Osteoblast (primary cell): Measurements from ENCODE around the gene C1QTNF2. TPM values are rescaled to one million over a fixed set of nuclear protein-coding genes. Genes with fewer than 3 reads are reported as not detected.

ENCODE experiments used
- DNase-seq: peaks from one replicate; pipeline ENCODE4 v3.0.0; 2011; ENCODE audit warnings: low spot score, mixed read lengths; ENCODE audit not compliant: insufficient read length; ENCODE audit errors: missing footprints
- H2AFZ ChIP-seq: 2 replicates; pipeline ENCODE4 v1.6.0; 2011; ENCODE audit warnings: mild to moderate bottlenecking, low read length
- H3K27ac ChIP-seq: 2 replicates; pipeline ENCODE4 v1.5.1; 2011; ENCODE audit warnings: mild to moderate bottlenecking, low read depth, low read length, moderate library complexity
- H3K27me3 ChIP-seq: 2 replicates; pipeline ENCODE4 v1.6.0; 2012; ENCODE audit warnings: mild to moderate bottlenecking, control low read depth, inconsistent platforms, low read length, moderate library complexity; ENCODE audit not compliant: insufficient read depth
- H3K36me3 ChIP-seq: 2 replicates; pipeline ENCODE4 v1.5.1; 2011; ENCODE audit warnings: mild to moderate bottlenecking, low read length, control low read depth, moderate library complexity; ENCODE audit not compliant: insufficient read depth
- H3K4me1 ChIP-seq: 2 replicates; pipeline ENCODE4 v1.5.1; 2011; ENCODE audit warnings: mild to moderate bottlenecking, low read length, control low read depth, moderate library complexity; ENCODE audit not compliant: insufficient read depth
- H3K4me2 ChIP-seq: 2 replicates; pipeline ENCODE4 v1.6.0; 2011; ENCODE audit warnings: mild to moderate bottlenecking, low read length; ENCODE audit not compliant: insufficient read depth
- H3K4me3 ChIP-seq: fragments of 200-600 bp; sonication (generic); 3 replicates; pipeline ENCODE4 v1.5.1; 2012; ENCODE audit warnings: mild to moderate bottlenecking, low read length, inconsistent platforms; ENCODE audit not compliant: insufficient read depth
- H3K79me2 ChIP-seq: 2 replicates; pipeline ENCODE4 v1.6.0; 2012; ENCODE audit warnings: mild to moderate bottlenecking, low read length, control low read depth, inconsistent platforms; ENCODE audit not compliant: insufficient read depth
- H3K9me3 ChIP-seq: 2 replicates; pipeline ENCODE4 v1.5.1; 2011; ENCODE audit warnings: low read depth, low read length, control low read depth
- H4K20me1 ChIP-seq: 2 replicates; pipeline ENCODE4 v1.6.0; 2012; ENCODE audit warnings: mild to moderate bottlenecking, low read length, control low read depth; ENCODE audit not compliant: insufficient read depth
- total RNA-seq: library from RNA; depleted of rRNA; stranded (reverse); fragments of >200 nt; gene quantifications from 2 replicates; pipeline ENCODE4 v1.2.3, GENCODE V29; 2012
- TF ChIP-seq, protein P1 (sequence below): IDR thresholded peaks from 2 replicates; pipeline ENCODE4 v1.5.1; 2011; ENCODE audit warnings: mild to moderate bottlenecking, low read depth, low read length, moderate library complexity; ENCODE audit errors: extremely low read depth

C1QTNF2 gene
- total RNA-seq, 1 donor, result under 0.01 TPM

DNA sequence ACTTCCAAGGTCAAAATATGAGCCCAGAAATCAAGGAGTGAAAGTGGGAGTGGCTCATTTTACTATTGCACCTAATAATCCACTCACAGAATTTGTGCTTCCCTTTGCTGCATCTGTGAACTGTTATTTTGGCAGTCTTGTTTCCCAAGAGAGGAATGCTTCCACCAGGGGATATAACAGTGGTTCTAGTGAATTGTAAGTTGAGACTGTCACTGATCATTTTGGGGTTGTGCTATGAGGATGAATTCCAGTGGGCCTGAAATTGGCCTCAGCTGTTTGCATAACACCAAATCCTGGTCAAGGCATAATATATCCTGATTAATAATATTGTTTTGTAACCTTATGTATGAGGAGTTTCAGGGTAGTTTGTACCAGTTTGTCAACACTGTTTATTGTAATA is 15.1 kb upstream of the C1QTNF2 start:
- Histone ChIP-seq H3K4me2 (no peak overlapping the region), H3K4me1 (no peaks in the 10 kb centered on the region), H3K79me2 (no peaks in the 10 kb centered on the region), H4K20me1 (no peaks in the 10 kb centered on the region), H3K27ac (no peak overlapping the region), H3K27me3 (peaks cover 4% of the 10 kb centered on the region), H3K9me3 (no peaks in the 10 kb centered on the region), H2AFZ (no peak overlapping the region), H3K36me3 (no peaks in the 10 kb centered on the region), H3K4me3 (no peak overlapping the region)
- no peak for DNase-seq
- TF ChIP-seq, protein P1, sequence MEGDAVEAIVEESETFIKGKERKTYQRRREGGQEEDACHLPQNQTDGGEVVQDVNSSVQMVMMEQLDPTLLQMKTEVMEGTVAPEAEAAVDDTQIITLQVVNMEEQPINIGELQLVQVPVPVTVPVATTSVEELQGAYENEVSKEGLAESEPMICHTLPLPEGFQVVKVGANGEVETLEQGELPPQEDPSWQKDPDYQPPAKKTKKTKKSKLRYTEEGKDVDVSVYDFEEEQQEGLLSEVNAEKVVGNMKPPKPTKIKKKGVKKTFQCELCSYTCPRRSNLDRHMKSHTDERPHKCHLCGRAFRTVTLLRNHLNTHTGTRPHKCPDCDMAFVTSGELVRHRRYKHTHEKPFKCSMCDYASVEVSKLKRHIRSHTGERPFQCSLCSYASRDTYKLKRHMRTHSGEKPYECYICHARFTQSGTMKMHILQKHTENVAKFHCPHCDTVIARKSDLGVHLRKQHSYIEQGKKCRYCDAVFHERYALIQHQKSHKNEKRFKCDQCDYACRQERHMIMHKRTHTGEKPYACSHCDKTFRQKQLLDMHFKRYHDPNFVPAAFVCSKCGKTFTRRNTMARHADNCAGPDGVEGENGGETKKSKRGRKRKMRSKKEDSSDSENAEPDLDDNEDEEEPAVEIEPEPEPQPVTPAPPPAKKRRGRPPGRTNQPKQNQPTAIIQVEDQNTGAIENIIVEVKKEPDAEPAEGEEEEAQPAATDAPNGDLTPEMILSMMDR, result no peak

DNA sequence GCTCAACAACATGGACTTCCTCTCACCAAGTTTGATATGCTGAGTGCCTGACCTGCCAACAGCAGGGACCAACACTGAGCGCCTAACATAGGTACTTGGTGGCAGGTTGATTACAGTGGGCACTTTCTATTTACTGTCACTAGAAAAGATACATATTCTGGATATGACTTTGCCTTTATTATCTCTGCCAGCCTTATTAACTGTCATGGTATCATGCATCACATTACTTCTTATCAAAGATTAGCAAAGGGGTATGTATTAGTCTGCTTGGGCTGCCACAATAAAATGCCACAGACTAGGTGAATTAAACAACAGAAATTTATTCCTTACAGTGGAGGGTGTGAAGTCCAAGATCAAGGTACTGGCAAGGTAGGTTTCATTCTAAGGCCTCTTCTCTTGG is 14.3 kb upstream of the C1QTNF2 start:
- no peaks in the 10 kb centered on the region for H4K20me1 ChIP-seq
- no peaks in the 10 kb centered on the region for H3K79me2 ChIP-seq
- TF ChIP-seq, protein P1, result no peak
- no peak for DNase-seq
- H3K36me3 ChIP-seq, result no peaks in the 10 kb centered on the region
- H3K4me3 ChIP-seq, result no peak overlapping the region
- H3K4me2 ChIP-seq, result no peak overlapping the region
- peaks cover 4% of the 10 kb centered on the region for H3K27me3 ChIP-seq
- H3K4me1 ChIP-seq, result no peaks in the 10 kb centered on the region
- H3K9me3 ChIP-seq, result no peaks in the 10 kb centered on the region
- no peak overlapping the region for H3K27ac ChIP-seq
- H2AFZ ChIP-seq, result no peak overlapping the region

DNA sequence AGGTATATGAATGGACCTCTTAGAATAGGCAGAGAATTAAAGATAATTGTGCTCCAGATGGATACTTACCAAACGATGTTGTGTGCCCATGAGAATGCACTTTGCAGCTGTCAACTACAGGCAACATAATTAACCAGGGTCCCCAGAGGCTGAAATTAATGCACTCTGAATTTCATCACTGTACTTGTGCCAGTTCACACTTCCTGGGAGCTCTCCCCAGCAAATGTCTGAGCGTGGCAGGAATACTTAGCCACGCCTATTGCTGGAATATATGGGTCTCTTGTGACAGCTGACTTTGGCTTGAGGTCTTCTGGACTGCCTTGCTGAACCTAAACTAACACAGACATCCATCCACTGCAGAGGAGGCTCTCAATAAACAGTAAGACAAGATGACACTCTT is 11.9 kb upstream of the C1QTNF2 start:
- no peak overlapping the region for H3K4me3 ChIP-seq
- H3K36me3 ChIP-seq, result no peaks in the 10 kb centered on the region
- H3K4me2 ChIP-seq, result no peak overlapping the region
- H3K27ac ChIP-seq, result no peak overlapping the region
- H3K79me2 ChIP-seq, result no peaks in the 10 kb centered on the region
- H4K20me1 ChIP-seq, result no peaks in the 10 kb centered on the region
- no peak for DNase-seq
- H2AFZ ChIP-seq, result no peak overlapping the region
- H3K27me3 ChIP-seq, result peaks cover 4% of the 10 kb centered on the region
- H3K9me3 ChIP-seq, result no peaks in the 10 kb centered on the region
- H3K4me1 ChIP-seq, result no peaks in the 10 kb centered on the region
- TF ChIP-seq, protein P1, result no peak

DNA sequence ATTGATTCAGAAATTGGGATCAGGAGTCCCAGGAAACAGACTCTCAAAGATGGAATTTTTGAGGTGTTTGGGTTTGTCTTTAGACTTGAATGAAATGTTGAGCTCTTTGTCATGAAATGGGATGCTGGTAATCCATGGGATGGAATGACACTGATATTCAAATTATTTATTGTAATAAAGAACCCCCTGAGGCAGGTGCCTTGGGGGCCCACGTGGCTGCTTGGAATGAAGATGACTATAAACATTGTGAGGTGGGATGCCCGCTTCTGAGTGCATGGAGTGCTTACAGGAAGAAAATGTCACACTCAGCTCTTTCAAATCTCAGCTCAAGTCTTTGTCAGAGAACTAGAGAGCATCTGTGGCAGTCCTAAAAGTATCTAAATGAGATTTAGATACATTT is 9.6 kb upstream of the C1QTNF2 start:
- DNase-seq, result no peak
- Histone ChIP-seq H3K27ac (no peak overlapping the region), H3K36me3 (no peaks in the 10 kb centered on the region), H2AFZ (no peak overlapping the region), H3K9me3 (no peaks in the 10 kb centered on the region), H3K79me2 (no peaks in the 10 kb centered on the region), H3K27me3 (peaks cover 5% of the 10 kb centered on the region), H3K4me3 (no peak overlapping the region), H3K4me2 (no peak overlapping the region), H4K20me1 (no peaks in the 10 kb centered on the region), H3K4me1 (no peaks in the 10 kb centered on the region)
- TF ChIP-seq, protein P1, result no peak
